Measurements from ENCODE around the gene RNF227. TPM values are rescaled to one million over a fixed set of nuclear protein-coding genes. Genes with fewer than 3 reads are reported as not detected.
A peak's percentile ranks its signal among the peaks of the same experiment; 100 is the strongest.

RNF227 gene
- total RNA-seq, 2 donors from 2014 or later, result 2.4 to 11.7 TPM

DNA sequence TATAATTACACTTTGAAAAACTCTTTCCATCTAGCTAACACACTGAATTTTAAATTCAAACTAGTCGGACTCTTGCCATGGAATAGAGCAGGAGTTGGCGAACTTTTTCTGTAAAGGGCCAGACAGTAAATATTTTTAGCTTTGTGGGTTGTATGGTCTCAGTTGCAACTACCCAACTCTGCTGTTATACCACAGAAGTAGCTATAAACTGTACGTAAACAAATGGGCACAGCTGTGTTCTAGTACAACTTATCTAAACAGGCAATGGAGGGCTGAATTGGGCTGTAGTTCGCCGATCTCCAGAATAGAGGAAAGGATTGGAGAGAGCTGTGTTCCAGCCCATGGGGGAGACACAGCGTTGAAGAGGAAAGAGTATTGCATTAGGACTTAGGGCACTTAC, 24.7 kb upstream of the RNF227 start:
- Mint-ChIP-seq H3K27me3 (no peaks in the 10 kb centered on the region), H3K27ac (no peak overlapping the region), H3K36me3 (ENCODE audit: low read depth) (peaks cover 100% of the 10 kb centered on the region), H3K4me1 (peaks cover 6% of the 10 kb centered on the region), H3K4me3 (no peak overlapping the region), H3K9me3 (no peaks in the 10 kb centered on the region)
- ATAC-seq (replicated peaks), result no peak

DNA sequence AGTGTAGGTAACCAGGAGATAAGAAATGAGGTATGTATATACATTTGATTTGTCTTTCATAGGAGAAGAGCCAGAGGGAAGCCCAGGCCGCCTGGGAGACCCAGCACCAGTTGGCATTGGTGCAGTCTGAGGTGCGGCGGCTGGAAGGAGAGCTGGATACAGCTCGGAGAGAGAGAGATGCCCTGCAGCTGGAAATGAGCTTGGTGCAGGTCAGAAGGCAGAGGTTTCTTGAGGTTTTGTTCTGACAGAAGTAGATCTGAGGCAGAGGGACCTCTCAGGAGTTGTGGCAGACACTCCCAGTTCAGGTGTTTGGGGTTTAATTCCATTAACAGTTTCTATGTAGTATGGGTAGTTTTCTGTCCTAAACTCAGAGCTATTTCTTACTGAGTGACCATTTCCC, 23.9 kb upstream of the RNF227 start:
- H3K4me3 Mint-ChIP-seq, result no peak overlapping the region
- H3K4me1 Mint-ChIP-seq, result peaks cover 6% of the 10 kb centered on the region
- no peaks in the 10 kb centered on the region for H3K9me3 Mint-ChIP-seq
- H3K27me3 Mint-ChIP-seq, result no peaks in the 10 kb centered on the region
- H3K36me3 Mint-ChIP-seq (ENCODE audit: low read depth), result peaks cover 100% of the 10 kb centered on the region
- no peak for ATAC-seq (replicated peaks)
- peak overlapping the region; percentile 1 for H3K27ac Mint-ChIP-seq

DNA sequence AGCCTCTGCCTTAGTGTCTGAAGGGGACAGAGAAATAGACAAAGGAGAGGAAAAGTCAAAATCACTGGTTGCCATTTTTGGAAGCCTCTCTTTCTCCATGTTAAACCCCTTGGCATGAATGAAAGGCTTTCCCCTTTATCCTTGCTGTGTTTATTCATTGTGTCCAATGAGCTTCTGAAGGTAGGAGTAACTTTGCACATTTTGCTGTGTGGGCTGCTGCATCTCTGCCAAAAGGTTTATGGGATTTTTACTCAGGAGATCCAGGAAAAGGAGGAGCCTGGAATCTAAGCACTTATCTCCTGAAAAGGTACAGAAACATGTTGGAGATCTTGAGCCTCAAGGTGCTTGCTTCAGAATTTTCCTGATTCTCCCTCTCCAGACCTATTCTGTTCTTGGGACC, 19.8 kb upstream of the RNF227 start:
- Mint-ChIP-seq H3K4me3 (peak overlapping the region; percentile 10), H3K27me3 (no peaks in the 10 kb centered on the region), H3K4me1 (peaks cover 28% of the 10 kb centered on the region), H3K9me3 (no peaks in the 10 kb centered on the region), H3K36me3 (ENCODE audit: low read depth) (peaks cover 97% of the 10 kb centered on the region), H3K27ac (peak overlapping the region; percentile 46)
- no peak for ATAC-seq (replicated peaks)

DNA sequence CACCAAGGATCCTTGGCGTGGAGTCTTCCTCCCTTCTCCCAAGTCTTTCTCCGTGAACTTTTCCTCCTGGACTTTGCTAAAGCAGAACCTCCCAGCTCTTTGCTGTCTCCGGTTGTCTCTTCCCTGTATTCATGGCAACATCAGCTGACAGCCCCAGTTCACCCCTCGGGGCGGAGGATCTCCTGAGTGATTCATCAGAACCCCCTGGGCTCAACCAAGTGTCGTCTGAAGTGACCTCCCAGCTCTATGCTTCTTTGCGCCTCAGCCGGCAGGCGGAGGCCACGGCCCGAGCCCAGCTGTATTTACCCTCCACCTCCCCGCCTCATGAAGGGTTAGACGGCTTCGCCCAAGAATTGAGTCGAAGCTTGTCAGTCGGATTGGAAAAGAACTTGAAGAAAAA, 16.9 kb upstream of the RNF227 start:
- Mint-ChIP-seq H3K9me3 (no peaks in the 10 kb centered on the region), H3K4me3 (peak overlapping the region; percentile 95), H3K27ac (peak overlapping the region; percentile 97), H3K4me1 (peaks cover 28% of the 10 kb centered on the region), H3K36me3 (ENCODE audit: low read depth) (peaks cover 78% of the 10 kb centered on the region), H3K27me3 (no peaks in the 10 kb centered on the region)
- ATAC-seq (replicated peaks), result no peak

DNA sequence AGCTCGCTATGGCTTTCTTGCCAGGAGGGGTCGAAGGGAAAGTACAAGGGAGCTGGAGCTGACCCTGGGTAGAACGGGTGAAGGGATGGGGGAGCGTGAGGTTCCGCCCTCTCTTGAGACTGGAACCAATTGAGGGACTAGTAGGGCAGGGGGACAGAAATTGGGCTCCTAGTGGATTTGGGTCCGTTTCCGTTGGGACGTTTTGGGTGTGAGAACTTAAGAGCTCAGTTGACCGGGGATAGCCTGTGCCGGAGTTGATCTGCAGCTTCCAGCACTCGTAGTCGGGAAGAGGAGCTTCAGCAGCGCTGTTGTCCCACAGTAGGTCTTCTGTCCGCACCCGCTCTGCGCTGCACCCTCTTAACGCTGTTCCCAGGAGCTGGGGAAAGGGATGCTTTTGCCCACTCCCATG, 16.4 kb upstream of the RNF227 start:
- Mint-ChIP-seq H3K9me3 (no peaks in the 10 kb centered on the region), H3K4me1 (peaks cover 28% of the 10 kb centered on the region), H3K36me3 (ENCODE audit: low read depth) (peaks cover 73% of the 10 kb centered on the region), H3K27me3 (no peaks in the 10 kb centered on the region), H3K27ac (peak overlapping the region; percentile 97), H3K4me3 (peak overlapping the region; percentile 95)
- ATAC-seq (replicated peaks), result peak; percentile 41

DNA sequence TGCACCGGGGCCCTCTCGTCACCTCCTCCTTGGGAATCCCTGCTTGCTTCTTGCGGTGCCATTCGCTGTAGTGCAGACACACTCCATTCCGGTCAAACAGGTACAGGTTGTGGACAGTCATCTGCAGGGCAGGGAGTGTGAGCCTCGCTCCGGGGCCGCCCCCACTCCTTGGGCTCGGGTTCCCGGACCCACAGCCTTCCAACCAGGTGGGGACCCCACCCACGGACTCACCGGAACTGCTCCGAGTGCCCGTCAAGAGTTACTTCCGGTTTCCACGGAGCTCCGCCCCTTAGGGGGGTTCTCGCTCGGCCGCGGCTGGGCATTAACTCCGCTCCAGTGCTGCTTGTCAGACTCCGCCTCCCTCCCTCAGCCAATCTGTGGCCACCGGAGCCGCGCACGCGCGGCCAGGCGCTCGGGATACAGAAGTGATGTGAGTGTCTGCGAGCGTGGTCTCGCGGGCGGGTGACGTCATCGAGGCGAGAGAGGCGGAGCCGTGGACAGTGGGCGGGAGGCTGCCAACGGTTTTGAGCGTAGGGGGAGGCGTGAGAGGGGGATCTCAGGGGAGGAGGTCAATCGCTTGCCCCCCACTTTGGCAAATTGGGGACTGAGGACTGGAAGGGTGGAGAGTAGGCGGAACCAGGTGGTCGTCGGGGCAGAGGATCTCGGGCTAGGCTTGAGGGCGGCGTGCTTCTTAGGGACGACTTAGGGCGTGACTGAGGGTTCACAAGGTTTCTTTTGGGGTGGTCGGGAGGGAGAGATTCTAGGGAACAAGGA, 15.8 kb upstream of the RNF227 start, which contains the start of the genes CNTROB and TRAPPC1:
TSS of gene CNTROB (plus strand) at position 498 of the 774 bp plus-strand sequence. CDS start 874 bp downstream, outside the sequence.
TSS of gene TRAPPC1 (minus strand) at position 238 of the 774 bp plus-strand sequence. CDS start at position 121, 117 bp downstream.
- peak within 1 kb of the TSS; percentile 95 for H3K4me3 Mint-ChIP-seq
- ATAC-seq (replicated peaks), result peak; percentile 98
- peak within 1 kb of the TSS; percentile 97 for H3K27ac Mint-ChIP-seq
- no peaks in the 10 kb centered on the region for H3K9me3 Mint-ChIP-seq
- H3K27me3 Mint-ChIP-seq, result no peaks in the 10 kb centered on the region
- H3K36me3 Mint-ChIP-seq (ENCODE audit: low read depth), result peaks cover 67% of the 10 kb centered on the region
- H3K4me1 Mint-ChIP-seq, result peaks cover 26% of the 10 kb centered on the region

DNA sequence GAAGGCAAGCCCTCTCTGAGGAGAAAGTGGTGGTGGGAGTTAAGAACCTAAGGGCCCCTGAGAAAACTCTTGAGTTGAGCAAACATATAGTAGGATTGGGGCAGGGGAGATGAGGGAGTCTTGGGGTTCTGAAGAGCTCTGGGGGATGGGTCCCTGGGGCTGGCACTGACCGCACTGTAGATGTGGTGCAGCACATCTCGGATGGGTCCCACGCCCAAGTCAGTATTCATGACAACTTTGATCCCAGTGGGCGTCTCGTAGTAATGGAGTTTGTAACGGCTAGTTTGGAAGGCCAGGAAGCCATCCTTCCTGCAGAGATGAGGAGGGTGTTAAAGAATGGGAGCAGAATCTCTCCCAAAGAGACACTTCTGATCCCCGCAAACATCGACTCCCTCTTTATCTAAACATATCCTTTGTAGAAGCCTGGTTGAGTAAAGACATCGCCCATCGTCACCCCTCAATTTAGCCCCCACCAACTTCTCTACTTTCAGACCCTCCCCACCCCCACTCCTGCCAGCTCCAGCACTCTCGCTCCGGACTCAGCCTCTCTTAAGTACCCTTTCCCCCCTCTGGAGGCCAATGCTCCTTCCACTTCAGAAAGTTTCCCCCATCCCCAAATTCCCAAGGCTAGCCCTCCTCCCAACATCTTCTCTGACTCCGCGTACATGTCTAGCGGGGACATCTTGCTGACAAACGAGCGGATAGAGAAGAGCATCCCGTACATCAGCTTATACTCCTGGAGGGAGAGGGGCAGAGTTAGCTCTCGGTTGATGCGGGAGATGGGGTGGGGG, 14.9 kb upstream of the RNF227 start:
- Mint-ChIP-seq H3K27me3 (no peaks in the 10 kb centered on the region), H3K4me1 (peaks cover 23% of the 10 kb centered on the region), H3K4me3 (peak overlapping the region; percentile 95), H3K36me3 (ENCODE audit: low read depth) (peaks cover 59% of the 10 kb centered on the region), H3K27ac (peak overlapping the region; percentile 97), H3K9me3 (no peaks in the 10 kb centered on the region)
- ATAC-seq (replicated peaks), result no peak

DNA sequence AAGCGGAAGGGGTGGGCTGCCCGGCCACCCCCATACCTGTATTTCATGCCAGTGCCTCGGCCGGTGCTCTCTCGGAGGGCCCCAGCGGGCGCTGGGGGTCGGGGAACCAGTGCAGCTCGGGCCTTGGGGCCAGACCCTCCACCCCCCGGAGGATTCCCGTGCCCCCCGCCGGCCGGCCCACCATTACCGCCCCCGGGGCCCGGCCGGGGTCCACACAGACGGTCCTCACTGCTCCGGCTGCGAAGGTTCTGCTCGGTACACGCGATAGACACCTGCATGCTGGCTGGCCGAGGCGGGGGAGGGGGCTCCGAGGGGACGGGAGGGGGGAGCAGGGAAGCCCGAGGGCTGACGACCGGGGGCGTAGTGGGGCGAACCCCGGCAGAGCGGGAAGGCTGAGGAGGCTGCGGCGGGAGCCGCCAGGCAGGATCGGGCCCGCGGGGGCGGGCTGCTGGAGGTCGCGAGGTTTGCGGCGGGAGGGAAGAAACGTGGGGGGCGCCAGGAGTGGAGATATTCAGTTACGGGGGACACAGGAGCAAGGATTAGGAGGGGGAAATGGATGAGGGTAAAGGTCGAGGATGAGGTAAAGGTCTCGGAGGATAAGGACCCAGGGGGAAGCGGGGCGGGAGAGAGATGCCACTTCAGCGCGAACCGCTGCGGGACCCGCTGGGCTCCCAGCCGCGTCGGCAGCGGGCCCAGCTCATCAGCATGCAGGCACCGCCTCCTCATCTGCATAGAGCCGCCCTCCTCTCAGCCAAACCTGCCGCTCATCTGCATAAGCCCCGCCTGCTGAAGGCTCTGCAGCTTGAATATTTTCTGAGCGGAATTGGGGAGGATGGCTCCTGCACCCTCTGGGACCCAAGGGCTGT, 13.3 kb upstream of the RNF227 start, which contains the start of gene KCNAB3:
TSS of gene KCNAB3 (minus strand) at position 699 of the 866 bp plus-strand sequence. CDS start at position 278, 421 bp downstream.
- Mint-ChIP-seq H3K4me1 (peaks cover 17% of the 10 kb centered on the region), H3K36me3 (ENCODE audit: low read depth) (peaks cover 42% of the 10 kb centered on the region), H3K4me3 (peak within 1 kb of the TSS; percentile 95), H3K27me3 (no peaks in the 10 kb centered on the region), H3K27ac (peak within 1 kb of the TSS; percentile 97), H3K9me3 (no peaks in the 10 kb centered on the region)
- peak; percentile 20 for ATAC-seq (replicated peaks)

DNA sequence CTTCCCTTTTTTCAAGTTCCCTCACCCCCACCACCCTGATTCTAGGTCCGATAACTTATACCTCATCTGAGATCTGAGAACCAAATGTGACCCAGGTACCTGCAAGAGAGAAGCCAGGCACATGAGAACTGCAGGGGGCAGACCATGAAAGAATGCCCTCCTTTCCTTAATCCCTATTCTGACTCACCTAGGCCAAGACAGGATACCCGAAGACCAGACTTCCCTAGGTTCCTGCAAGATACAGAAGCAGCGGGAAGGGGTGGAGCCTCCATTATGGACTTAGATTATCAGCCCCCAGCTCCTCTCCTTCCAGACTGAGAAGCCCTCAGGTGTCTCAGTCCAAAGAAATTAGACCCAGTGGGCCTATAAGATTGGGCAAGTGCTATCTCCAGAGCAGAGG, 11.5 kb upstream of the RNF227 start:
- Mint-ChIP-seq H3K27ac (no peak overlapping the region), H3K4me3 (no peak overlapping the region), H3K4me1 (peaks cover 8% of the 10 kb centered on the region), H3K36me3 (ENCODE audit: low read depth) (peaks cover 25% of the 10 kb centered on the region), H3K27me3 (no peaks in the 10 kb centered on the region), H3K9me3 (no peaks in the 10 kb centered on the region)
- ATAC-seq (replicated peaks), result no peak

DNA sequence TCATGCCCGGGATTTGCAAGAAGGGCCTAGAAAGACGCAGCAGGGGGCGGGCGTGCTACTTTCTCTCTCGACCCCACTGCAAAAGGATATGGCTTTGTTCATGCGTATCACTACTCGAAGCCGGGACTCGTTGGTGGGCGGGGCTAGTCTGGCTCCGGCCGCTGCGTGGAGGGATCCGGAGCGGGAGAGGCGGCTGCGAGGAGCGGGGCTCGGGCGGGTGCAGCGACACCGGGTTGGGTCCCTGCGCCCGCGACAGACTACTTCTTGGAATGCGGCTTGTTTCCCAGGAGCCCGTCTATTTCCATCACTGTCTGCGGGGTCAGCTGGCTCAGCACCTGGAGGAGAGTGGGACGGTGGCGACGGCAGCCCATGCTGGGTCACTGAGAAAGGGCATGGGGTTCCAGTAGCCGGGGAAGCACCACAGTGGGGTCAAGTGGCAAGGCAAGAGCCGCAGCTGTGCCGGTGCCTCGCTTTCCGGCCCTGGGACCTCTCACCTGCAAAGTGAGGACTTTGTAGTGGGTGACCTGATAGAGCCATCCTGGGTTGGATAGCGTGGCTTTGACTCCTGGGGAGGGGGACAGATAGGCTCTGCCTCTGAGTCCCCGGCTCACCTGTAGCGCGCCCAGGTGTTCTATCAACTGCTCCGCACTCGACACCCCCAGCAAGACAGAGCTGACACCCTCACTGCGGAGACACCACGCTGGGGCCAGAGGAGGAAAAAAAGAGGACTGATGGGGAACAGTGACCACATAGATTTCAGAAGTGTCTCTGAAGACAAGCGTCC, 6.9 kb upstream of the RNF227 start:
- no peaks in the 10 kb centered on the region for H3K9me3 Mint-ChIP-seq
- peak overlapping the region; percentile 83 for H3K27ac Mint-ChIP-seq
- H3K4me3 Mint-ChIP-seq, result peak overlapping the region; percentile 83
- H3K4me1 Mint-ChIP-seq, result peaks cover 11% of the 10 kb centered on the region
- peak; percentile 95 for ATAC-seq (replicated peaks)
- no peaks in the 10 kb centered on the region for H3K27me3 Mint-ChIP-seq
- H3K36me3 Mint-ChIP-seq (ENCODE audit: low read depth), result no peaks in the 10 kb centered on the region

DNA sequence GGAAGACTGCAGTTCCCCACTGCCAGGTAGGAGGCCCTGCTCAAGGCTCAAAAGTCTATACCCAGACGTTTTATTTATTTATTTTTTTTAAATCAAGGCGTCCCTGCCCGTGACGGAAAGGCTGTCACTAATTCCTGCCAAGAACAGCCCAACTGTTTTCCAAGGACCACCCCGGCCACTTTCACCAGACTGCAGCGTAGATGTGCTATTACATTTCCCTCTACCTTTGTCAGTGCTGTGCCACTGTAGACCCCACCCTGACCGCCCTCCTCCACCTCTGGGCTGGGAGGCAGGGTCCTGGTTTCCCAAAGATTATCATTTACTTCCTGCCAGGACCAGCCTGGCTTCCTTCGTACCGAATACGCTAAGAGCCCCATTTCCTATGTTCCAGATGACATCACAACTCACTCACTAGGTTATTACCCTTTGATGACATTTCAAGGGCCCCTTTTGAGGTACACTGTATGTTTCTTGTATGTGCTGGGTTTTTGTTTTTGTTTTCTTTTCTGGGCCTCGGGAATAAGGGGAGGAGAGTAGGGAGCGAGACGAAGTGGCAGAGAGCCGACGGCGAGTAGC, 6.3 kb upstream of the RNF227 start:
- peak overlapping the region; percentile 83 for H3K4me3 Mint-ChIP-seq
- ATAC-seq (replicated peaks), result peak; percentile 43
- no peaks in the 10 kb centered on the region for H3K36me3 Mint-ChIP-seq (ENCODE audit: low read depth)
- peak overlapping the region; percentile 83 for H3K27ac Mint-ChIP-seq
- no peaks in the 10 kb centered on the region for H3K27me3 Mint-ChIP-seq
- H3K4me1 Mint-ChIP-seq, result peaks cover 11% of the 10 kb centered on the region
- no peaks in the 10 kb centered on the region for H3K9me3 Mint-ChIP-seq

DNA sequence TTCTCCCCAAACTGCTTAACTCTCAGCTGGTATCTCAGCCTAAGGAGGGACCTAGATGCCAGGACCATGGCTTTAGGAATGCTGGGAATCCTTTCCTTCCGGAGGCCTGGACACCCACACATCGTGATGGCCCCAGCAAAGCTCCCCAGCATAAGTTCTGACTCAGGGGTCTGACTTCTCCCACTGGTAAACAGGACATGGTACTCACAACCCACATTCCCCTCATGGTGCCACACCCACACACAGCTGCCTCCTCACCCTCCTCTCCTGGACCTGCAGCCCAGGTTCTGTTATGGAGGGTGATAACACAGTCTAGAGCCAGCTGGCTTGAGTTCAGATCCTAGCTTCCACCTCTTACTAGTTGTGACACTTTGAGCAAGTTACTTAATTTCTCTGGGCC, 719 bp upstream of the RNF227 start:
- Mint-ChIP-seq H3K36me3 (ENCODE audit: low read depth) (peaks cover 35% of the 10 kb centered on the region), H3K4me3 (peak overlapping the region; percentile 97), H3K27ac (peak overlapping the region; percentile 83), H3K27me3 (no peaks in the 10 kb centered on the region), H3K4me1 (peaks cover 14% of the 10 kb centered on the region), H3K9me3 (no peaks in the 10 kb centered on the region)
- no peak for ATAC-seq (replicated peaks)

DNA sequence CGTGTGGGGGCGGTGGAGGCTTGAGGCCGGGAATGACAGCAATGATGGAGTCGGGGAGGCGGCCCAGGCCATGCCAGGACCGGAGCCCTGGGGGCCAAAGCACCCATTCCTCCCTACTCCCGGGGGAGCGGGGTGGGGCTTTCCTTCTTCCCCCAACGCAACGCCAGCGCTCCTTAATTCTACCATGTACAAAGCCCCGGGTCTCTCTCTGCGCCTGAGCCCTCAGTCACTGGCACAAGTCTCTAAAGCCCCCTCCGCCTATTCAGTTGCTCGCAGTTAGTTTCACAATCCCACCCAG, 245 bp upstream of the RNF227 start:
- H3K36me3 Mint-ChIP-seq (ENCODE audit: low read depth), result peaks cover 38% of the 10 kb centered on the region
- H3K27me3 Mint-ChIP-seq, result no peaks in the 10 kb centered on the region
- no peaks in the 10 kb centered on the region for H3K9me3 Mint-ChIP-seq
- H3K4me3 Mint-ChIP-seq, result peak overlapping the region; percentile 97
- peaks cover 10% of the 10 kb centered on the region for H3K4me1 Mint-ChIP-seq
- no peak for ATAC-seq (replicated peaks)
- peak overlapping the region; percentile 83 for H3K27ac Mint-ChIP-seq

Data from activated T-helper 17 cell treated with anti-CD3 and anti-CD28 coated beads, Interleukin-2, amount 50 U/mL, for 72 hours (primary cell).